DOHH2 (cell line): Measurements from ENCODE around the gene ZNF778.

ENCODE experiments used
- H3F3A ChIP-seq: fragments of 200-600 bp; sonication (generic), shearing (Covaris generic); 2 replicates; pipeline ENCODE4 v1.6.0; 2016; ENCODE audit warnings: antibody characterized with exemption, mild to moderate bottlenecking; ENCODE audit not compliant: control insufficient read depth, insufficient read depth
- H3K27ac ChIP-seq: fragments of 200-600 bp; sonication (generic); 2 replicates; pipeline ENCODE4 v1.5.1; 2014; ENCODE audit warnings: low read depth, mild to moderate bottlenecking, low read length, moderate library complexity
- H3K27me3 ChIP-seq: fragments of 200-600 bp; sonication (generic); 2 replicates; pipeline ENCODE4 v1.6.1; 2014; ENCODE audit warnings: mild to moderate bottlenecking, low read length, mixed read lengths; ENCODE audit not compliant: control insufficient read depth
- H3K36me3 ChIP-seq: fragments of 200-600 bp; sonication (generic); 2 replicates; pipeline ENCODE4 v1.6.1; 2014; ENCODE audit warnings: mild to moderate bottlenecking, low read length, moderate library complexity, mixed read lengths; ENCODE audit not compliant: control insufficient read depth
- H3K4me1 ChIP-seq: fragments of 200-600 bp; sonication (generic); 2 replicates; pipeline ENCODE4 v1.6.1; 2014; ENCODE audit warnings: mild to moderate bottlenecking, low read length, mixed read lengths; ENCODE audit not compliant: control insufficient read depth
- H3K4me2 ChIP-seq: fragments of 200-600 bp; sonication (generic); 2 replicates; pipeline ENCODE4 v1.6.0; 2014; ENCODE audit warnings: mild to moderate bottlenecking, low read length, moderate library complexity
- H3K4me3 ChIP-seq: fragments of 200-600 bp; sonication (generic); 2 replicates; pipeline ENCODE4 v1.5.1; 2014; ENCODE audit warnings: mild to moderate bottlenecking, low read length, mixed read lengths
- H3K79me2 ChIP-seq: fragments of 200-600 bp; sonication (generic); 2 replicates; pipeline ENCODE4 v1.6.1; 2014; ENCODE audit warnings: mild to moderate bottlenecking, low read length, mixed read lengths; ENCODE audit not compliant: control insufficient read depth
- H3K9me2 ChIP-seq: fragments of 200-600 bp; sonication (generic); replicated peaks from 2 replicates; pipeline ENCODE4 v1.6.1; 2014; ENCODE audit warnings: mild to moderate bottlenecking, low read length, mixed read lengths; ENCODE audit not compliant: control insufficient read depth
- H3K9me3 ChIP-seq: fragments of 200-600 bp; sonication (generic); 2 replicates; pipeline ENCODE4 v1.6.1; 2014; ENCODE audit warnings: antibody characterized with exemption, low read length, mixed read lengths; ENCODE audit not compliant: control insufficient read depth, insufficient read depth
- H4K20me1 ChIP-seq: fragments of 200-600 bp; sonication (generic); 2 replicates; pipeline ENCODE4 v1.6.0; 2014; ENCODE audit warnings: low read depth, mild to moderate bottlenecking, antibody characterized with exemption, low read length, moderate library complexity; ENCODE audit not compliant: control insufficient read depth, insufficient read depth
- EZH2phosphoT487 ChIP-seq: fragments of 200-600 bp; sonication (generic); IDR thresholded peaks from 2 replicates; pipeline ENCODE4 v1.6.1; 2017; ENCODE audit warnings: borderline replicate concordance, mild to moderate bottlenecking, antibody characterized with exemption, low read length, moderate library complexity, mixed read lengths
- TF ChIP-seq, protein P1 (sequence below): fragments of 200-600 bp; sonication (generic); IDR thresholded peaks from one replicate; pipeline ENCODE4 v1.5.1; 2014; ENCODE audit warnings: antibody characterized with exemption, mild to moderate bottlenecking, low read depth, low read length; ENCODE audit not compliant: poor library complexity, severe bottlenecking

The ZNF778 gene

DNA sequence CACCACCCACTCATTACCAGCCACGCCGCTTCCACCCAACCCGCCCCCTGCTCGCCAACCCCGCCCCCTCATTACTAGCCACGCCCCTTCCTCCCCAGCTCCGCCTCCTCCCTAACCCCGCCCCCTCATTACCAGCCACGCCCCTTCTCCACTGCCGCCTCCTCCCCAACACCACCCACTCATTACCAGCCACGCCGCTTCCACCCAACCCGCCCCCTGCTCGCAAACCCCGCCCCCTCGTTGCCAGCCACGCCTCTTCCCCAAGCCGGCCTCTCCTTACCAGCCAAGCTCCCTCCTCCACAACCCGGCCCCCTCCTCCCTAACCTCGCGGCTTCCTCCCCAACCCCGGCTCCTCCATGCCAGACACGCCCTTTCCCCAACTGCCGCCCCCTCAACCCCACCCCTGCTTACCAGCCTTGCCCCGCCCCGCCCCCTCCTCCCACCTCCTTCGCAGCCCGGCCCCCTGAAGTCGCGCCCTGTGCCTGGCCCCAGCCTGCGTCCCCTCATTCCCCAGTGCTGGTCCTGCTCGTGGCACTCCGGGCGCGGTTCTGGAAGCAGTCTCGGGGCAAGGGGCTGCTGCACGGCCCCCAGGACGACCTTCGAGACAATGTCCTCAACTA lies 24.4 kb upstream of the ZNF778 start:
- Histone ChIP-seq H3K36me3 (no peaks in the 10 kb centered on the region), H3K27ac (no peak overlapping the region), H3K4me2 (no peak overlapping the region), H3K4me1 (peaks cover 4% of the 10 kb centered on the region; the same call in 1 of the 2 replicates), H4K20me1 (no peaks in the 10 kb centered on the region), H3K9me2 (no peaks in the 10 kb centered on the region), H3F3A (peaks cover 9% of the 10 kb centered on the region), H3K79me2 (no peaks in the 10 kb centered on the region), H3K27me3 (no peaks in the 10 kb centered on the region), H3K9me3 (no peaks in the 10 kb centered on the region), H3K4me3 (no peak overlapping the region)
- no peak for TF ChIP-seq EZH2phosphoT487
- TF ChIP-seq, protein P1, sequence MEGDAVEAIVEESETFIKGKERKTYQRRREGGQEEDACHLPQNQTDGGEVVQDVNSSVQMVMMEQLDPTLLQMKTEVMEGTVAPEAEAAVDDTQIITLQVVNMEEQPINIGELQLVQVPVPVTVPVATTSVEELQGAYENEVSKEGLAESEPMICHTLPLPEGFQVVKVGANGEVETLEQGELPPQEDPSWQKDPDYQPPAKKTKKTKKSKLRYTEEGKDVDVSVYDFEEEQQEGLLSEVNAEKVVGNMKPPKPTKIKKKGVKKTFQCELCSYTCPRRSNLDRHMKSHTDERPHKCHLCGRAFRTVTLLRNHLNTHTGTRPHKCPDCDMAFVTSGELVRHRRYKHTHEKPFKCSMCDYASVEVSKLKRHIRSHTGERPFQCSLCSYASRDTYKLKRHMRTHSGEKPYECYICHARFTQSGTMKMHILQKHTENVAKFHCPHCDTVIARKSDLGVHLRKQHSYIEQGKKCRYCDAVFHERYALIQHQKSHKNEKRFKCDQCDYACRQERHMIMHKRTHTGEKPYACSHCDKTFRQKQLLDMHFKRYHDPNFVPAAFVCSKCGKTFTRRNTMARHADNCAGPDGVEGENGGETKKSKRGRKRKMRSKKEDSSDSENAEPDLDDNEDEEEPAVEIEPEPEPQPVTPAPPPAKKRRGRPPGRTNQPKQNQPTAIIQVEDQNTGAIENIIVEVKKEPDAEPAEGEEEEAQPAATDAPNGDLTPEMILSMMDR = no peak

- Histone ChIP-seq H3K36me3 (no peaks in the 10 kb centered on the region), H3K9me3 (no peaks in the 10 kb centered on the region), H3F3A (peaks cover 9% of the 10 kb centered on the region), H3K79me2 (no peaks in the 10 kb centered on the region), H3K4me2 (no peak overlapping the region), H3K4me1 (peaks cover 4% of the 10 kb centered on the region; the same call in 1 of the 2 replicates), H3K9me2 (no peaks in the 10 kb centered on the region), H3K27me3 (no peaks in the 10 kb centered on the region), H3K4me3 (no peak overlapping the region), H3K27ac (no peak overlapping the region), H4K20me1 (no peaks in the 10 kb centered on the region)
- TF ChIP-seq EZH2phosphoT487 = no peak
- TF ChIP-seq, protein P1 = no peak
Observed at GRCh38 chr16:89193576-89194293, 23.8 kb upstream of the ZNF778 start.

GRCh38 chr16:89194340-89195311 lies 22.9 kb upstream of the ZNF778 start:
- no peak for TF ChIP-seq EZH2phosphoT487
- TF ChIP-seq, protein P1 = no peak
- H3K4me2 ChIP-seq = no peak overlapping the region

More at GRCh38 chr16:89194340-89195311, 22.9 kb upstream of the ZNF778 start:
- H3K4me1 ChIP-seq = peaks cover 4% of the 10 kb centered on the region; the same call in 1 of the 2 replicates
- no peaks in the 10 kb centered on the region for H3K9me2 ChIP-seq
- no peak overlapping the region for H3K4me3 ChIP-seq
- H3K36me3 ChIP-seq = no peaks in the 10 kb centered on the region
- H3K27ac ChIP-seq = no peak overlapping the region
- no peaks in the 10 kb centered on the region for H4K20me1 ChIP-seq
- no peaks in the 10 kb centered on the region for H3K9me3 ChIP-seq
- no peaks in the 10 kb centered on the region for H3K27me3 ChIP-seq
- no peaks in the 10 kb centered on the region for H3K79me2 ChIP-seq
- H3F3A ChIP-seq = peaks cover 5% of the 10 kb centered on the region
